ENCODE results near the gene TMEM63C.

The TMEM63C gene

GRCh38 chr14:77212097-77212870 lies 30.7 kb downstream of the TMEM63C start:
- no peak for TF ChIP-seq CTCF (IDR thresholded peaks at IDR 0.05)
- no peaks in the 10 kb centered on the region for H3K9me3 ChIP-seq
- no peak overlapping the region for H3K4me3 ChIP-seq (ENCODE audit: low read depth in 1 of 2, low read length in 1 of 2)
- H3K27me3 ChIP-seq, result peaks cover 13% of the 10 kb centered on the region
- H3K4me1 ChIP-seq (ENCODE audit: control insufficient read depth in 1 of 2, insufficient read depth in 1 of 2, low read depth in 1 of 2, low read length in 1 of 2), result no peaks in the 10 kb centered on the region
- no peak overlapping the region for H3K27ac ChIP-seq
- no peaks in the 10 kb centered on the region for H3K36me3 ChIP-seq

DNA sequence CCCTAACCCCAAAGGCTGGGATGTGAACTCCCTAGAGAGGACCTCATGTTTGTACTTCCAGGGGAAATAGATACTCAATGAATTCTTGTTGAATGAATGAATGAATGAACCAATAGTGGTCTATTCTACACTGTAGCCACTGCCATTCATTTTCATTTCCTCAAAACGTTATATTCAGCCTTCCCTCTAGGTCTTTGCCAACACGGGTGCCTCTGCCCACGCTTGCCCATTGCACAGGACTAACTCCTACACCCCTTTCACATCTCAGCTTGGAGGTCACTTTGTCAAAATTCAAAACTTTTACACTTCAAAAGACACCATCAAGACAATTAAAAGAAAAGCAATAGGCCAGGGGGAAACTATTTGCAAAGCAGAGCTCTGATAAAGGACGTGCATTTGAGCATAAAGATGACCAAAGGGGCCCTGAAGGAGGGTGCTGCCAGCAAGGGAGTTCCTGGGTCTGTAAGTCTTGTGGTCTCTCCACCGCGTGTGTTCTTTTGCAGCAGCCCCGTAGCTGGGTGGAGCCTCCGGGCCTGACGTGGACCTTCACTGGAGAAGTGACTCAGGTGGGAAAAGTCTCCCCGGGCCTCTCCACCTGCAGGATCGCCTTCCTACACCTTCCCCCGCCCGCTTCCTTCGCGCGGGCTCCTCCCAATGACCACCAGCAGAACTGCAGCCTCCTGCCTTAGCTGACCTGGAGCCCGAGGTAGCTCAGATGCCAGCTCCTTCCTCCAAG lies 31.5 kb downstream of the TMEM63C start:
- no peak for TF ChIP-seq CTCF (IDR thresholded peaks at IDR 0.05)
- no peaks in the 10 kb centered on the region for H3K36me3 ChIP-seq
- H3K27me3 ChIP-seq, result peaks cover 17% of the 10 kb centered on the region
- no peak overlapping the region for H3K27ac ChIP-seq
- H3K4me1 ChIP-seq (ENCODE audit: control insufficient read depth in 1 of 2, insufficient read depth in 1 of 2, low read depth in 1 of 2, low read length in 1 of 2), result no peaks in the 10 kb centered on the region
- no peak overlapping the region for H3K4me3 ChIP-seq (ENCODE audit: low read depth in 1 of 2, low read length in 1 of 2)
- no peaks in the 10 kb centered on the region for H3K9me3 ChIP-seq

GRCh38 chr14:77213679-77214016 lies 32.0 kb downstream of the TMEM63C start:
- Histone ChIP-seq H3K36me3 (no peaks in the 10 kb centered on the region), H3K27me3 (peaks cover 18% of the 10 kb centered on the region), H3K9me3 (no peaks in the 10 kb centered on the region), H3K4me1 (ENCODE audit: control insufficient read depth in 1 of 2, insufficient read depth in 1 of 2, low read depth in 1 of 2, low read length in 1 of 2) (no peaks in the 10 kb centered on the region), H3K27ac (no peak overlapping the region), H3K4me3 (ENCODE audit: low read depth in 1 of 2, low read length in 1 of 2) (no peak overlapping the region)
- TF ChIP-seq CTCF (IDR thresholded peaks at IDR 0.05), result no peak

DNA sequence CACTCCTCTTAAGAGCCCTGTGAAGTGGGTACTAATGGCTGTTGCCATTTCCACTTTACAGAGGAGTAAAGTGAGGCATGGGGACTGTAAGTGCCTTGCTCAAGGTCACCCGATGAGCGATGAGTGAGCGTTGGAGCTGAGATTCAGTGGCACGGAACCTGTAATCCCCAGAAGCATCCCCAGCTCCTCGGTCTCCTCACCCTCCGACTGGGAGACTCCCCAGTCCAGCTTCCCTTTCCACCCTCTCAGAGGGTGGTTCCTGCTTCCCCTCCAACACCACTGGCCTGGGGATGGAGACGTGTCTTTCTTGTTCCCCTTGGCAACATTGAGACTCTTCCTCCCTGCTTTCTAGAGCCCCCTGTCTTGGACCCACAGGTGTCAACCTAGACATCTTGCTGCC lies 32.6 kb downstream of the TMEM63C start:
- no peak for TF ChIP-seq CTCF (IDR thresholded peaks at IDR 0.05)
- no peak overlapping the region for H3K4me3 ChIP-seq (ENCODE audit: low read depth in 1 of 2, low read length in 1 of 2)
- no peak overlapping the region for H3K27ac ChIP-seq
- H3K9me3 ChIP-seq, result no peaks in the 10 kb centered on the region
- peaks cover 21% of the 10 kb centered on the region for H3K27me3 ChIP-seq
- no peaks in the 10 kb centered on the region for H3K36me3 ChIP-seq
- no peaks in the 10 kb centered on the region for H3K4me1 ChIP-seq (ENCODE audit: control insufficient read depth in 1 of 2, insufficient read depth in 1 of 2, low read depth in 1 of 2, low read length in 1 of 2)

- Histone ChIP-seq H3K4me3 (ENCODE audit: low read depth in 1 of 2, low read length in 1 of 2) (no peak overlapping the region), H3K36me3 (no peaks in the 10 kb centered on the region), H3K9me3 (no peaks in the 10 kb centered on the region), H3K27ac (no peak overlapping the region), H3K4me1 (ENCODE audit: control insufficient read depth in 1 of 2, insufficient read depth in 1 of 2, low read depth in 1 of 2, low read length in 1 of 2) (no peaks in the 10 kb centered on the region), H3K27me3 (peaks cover 19% of the 10 kb centered on the region)
- TF ChIP-seq CTCF (IDR thresholded peaks at IDR 0.05), result no peak
Measured at GRCh38 chr14:77217551-77217950, 36.0 kb downstream of the TMEM63C start.
